ENCODE measurements around the gene RDH13.

GRCh38 chr19:55000761-55001160 lies 62.2 kb downstream of the RDH13 start:
- TF ChIP-seq EP300 (IDR thresholded peaks at IDR 0.05): no peak
- TF ChIP-seq CTCF (IDR thresholded peaks at IDR 0.05): no peak
- TF ChIP-seq POLR2A (IDR thresholded peaks at IDR 0.05): no peak
- TF ChIP-seq POLR2AphosphoS5 (IDR thresholded peaks at IDR 0.05): no peak
